GM19397 (cell line): ENCODE measurements around the gene PLD2.

Experiments
- ATAC-seq: cut with Tn5 transposase; IDR thresholded peaks from one replicate; pipeline ENCODE4 v1.9.1; 2021; ENCODE audit warnings: mild to moderate bottlenecking, moderate library complexity; ENCODE audit not compliant: unreplicated experiment

Gene PLD2

GRCh38 chr17:4806777-4807604 lies at the start of gene PLD2:
Gene PLD2 (plus strand): TSS chr17:4807152. CDS start chr17:4807773, 621 bp downstream.
- ATAC-seq, result peak; percentile 87

DNA sequence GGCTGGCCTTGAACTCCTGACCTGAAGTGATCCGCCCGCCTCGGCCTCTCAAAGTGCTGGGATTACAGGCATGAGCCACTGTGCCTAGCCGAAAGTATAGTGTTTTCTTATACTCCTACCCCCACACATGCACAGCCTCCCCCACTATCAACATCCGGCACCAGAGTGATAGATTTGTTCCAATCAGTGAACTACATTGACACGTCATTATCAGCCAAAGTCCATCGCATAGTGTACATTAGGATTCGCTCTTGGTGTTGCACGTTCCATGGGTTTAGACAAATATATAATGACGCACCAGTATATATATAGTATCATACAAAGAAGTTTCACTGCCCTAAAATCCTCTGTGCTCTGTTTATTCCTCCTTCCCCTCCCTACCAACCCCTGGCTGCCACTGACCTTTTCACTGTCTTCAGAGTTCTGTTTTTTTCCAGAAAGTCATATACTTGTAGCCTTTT lies 47.1 kb upstream of the PLD2 start:
- no peak for ATAC-seq

DNA sequence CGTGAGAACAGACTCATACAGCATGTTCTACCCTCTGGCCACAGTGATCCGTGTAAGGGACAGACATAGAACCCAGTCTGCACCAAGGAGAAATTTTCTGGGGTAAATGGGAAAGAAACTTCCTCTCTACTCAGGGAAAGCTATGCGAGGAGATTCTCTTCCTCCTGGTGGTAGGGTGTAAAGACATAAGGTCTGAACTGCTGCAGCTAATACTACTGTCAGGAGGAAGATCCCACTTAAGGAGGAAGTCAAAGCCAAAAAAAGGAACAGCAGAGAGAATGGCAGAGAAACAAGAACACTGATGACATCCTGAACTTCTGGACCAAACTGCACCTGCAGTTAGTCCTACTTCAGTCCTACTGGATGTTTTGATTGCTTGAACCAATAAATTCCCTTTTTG lies 42.4 kb upstream of the PLD2 start:
- ATAC-seq, result no peak

DNA sequence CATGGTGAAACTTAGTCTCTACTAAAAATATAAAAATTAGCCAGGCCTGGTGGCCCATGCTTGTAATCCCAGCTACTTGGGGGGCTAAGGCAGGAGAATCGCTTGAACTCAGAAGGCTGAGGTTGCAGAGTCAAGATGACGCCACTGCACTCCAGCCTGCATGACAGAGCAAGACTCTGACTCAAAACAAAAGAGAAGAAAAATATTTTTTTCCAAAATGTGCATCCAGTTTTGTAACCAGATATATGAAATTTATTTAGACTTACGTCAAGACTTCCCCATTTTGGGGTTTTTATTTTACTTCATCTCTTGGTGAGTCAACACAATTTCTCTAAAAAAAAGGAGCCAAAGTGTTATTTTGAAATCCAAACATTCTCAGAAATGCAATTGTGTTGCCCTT lies 40.8 kb upstream of the PLD2 start:
- no peak for ATAC-seq

- ATAC-seq, result no peak
These were observed 40.2 kb upstream of the PLD2 start for GRCh38 chr17:4766723-4767122.

GRCh38 chr17:4768298-4768697 lies 38.7 kb upstream of the PLD2 start:
- ATAC-seq, result no peak

- ATAC-seq, result no peak
These were observed 37.3 kb upstream of the PLD2 start for GRCh38 chr17:4769628-4770027.

- no peak for ATAC-seq
These were observed 35.3 kb upstream of the PLD2 start, which contains the start of gene TM4SF5 for GRCh38 chr17:4771519-4772234. Gene TM4SF5 (plus strand): TSS chr17:4771886. CDS start chr17:4771923, 37 bp downstream.

- ATAC-seq, result no peak
These were observed 34.7 kb upstream of the PLD2 start for GRCh38 chr17:4772235-4772613.

GRCh38 chr17:4777969-4778760 lies 28.8 kb upstream of the PLD2 start:
- ATAC-seq, result no peak

- ATAC-seq, result no peak
These were observed 26.5 kb upstream of the PLD2 start for GRCh38 chr17:4780325-4780955.

DNA sequence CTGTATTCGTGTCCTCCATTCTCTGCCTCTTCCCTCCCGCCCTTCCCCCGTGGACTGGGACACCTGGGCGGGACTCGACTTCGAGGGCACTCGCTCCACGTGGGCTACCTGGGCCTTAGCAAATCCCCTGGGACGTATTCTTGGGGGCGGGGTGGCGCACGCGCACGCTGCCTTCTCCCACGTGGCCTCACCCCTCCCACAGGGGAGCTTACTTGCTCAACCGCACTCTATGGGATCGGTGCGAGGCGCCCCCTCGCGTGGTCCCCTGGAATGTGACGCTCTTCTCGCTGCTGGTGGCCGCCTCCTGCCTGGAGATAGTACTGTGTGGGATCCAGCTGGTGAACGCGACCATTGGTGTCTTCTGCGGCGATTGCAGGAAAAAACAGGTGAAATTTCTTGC lies 24.3 kb upstream of the PLD2 start:
- no peak for ATAC-seq

DNA sequence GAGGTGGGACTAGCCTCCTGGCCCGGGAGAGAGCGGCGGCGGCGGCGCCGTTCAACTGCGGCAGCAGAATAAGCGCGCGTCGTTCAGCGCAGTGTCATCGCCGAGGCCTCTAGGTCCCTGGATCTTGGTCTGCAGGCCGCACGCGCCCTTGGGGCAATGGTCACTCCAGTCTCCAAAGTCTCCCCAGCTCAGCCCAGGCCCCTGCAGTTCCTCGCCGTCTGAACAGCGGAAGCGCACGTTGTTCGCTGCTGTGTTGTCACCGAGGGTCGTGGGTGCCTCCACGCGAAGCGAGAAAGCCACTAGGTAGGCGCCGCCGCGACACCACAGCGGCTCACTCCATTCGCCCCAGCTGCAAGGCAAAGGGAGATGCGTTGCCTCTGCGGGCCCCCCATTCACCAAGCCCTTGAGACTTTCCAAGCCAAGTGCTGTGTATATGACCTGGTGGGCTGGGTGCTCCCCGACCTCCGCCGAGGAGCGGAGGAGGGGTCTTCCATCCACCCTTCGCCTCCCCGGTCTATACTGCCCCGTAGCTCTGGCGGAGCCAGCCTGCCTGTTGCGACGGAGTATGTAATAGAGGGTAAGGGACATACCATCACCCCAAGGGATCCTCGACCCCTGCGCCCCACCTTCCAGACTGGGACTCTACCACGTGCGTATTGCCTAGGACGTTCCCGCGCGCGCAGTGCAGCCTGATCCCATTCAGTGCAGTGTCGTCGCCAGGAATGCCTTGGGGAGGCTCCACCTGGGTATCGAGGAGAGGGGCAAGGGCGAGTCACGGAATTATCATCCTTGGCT lies 21.4 kb upstream of the PLD2 start:
- ATAC-seq, result no peak

- no peak for ATAC-seq
These were observed 20.8 kb upstream of the PLD2 start, which contains the start of gene VMO1 for GRCh38 chr17:4786106-4786511. Gene VMO1 (minus strand): TSS chr17:4786364. CDS start chr17:4786352, 12 bp downstream.

DNA sequence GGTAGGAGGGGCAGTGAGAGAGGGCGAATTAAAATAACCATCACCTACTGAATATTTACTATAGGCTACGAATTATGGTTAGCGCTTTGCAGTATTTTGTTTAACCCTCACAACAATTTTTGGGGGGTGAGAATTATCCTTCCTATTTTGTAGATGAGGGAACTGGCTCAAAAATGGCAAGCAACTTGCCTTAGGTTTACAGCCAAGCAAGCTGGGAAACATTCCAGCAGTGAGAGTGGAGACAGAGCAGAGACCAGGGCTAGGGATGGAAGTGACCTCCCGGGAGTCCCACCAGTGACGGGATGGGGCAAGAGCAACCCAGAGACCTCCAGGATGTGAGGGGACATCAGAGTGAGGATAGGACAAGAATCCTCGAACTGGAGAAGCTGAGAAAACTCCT lies 20.4 kb upstream of the PLD2 start:
- no peak for ATAC-seq

DNA sequence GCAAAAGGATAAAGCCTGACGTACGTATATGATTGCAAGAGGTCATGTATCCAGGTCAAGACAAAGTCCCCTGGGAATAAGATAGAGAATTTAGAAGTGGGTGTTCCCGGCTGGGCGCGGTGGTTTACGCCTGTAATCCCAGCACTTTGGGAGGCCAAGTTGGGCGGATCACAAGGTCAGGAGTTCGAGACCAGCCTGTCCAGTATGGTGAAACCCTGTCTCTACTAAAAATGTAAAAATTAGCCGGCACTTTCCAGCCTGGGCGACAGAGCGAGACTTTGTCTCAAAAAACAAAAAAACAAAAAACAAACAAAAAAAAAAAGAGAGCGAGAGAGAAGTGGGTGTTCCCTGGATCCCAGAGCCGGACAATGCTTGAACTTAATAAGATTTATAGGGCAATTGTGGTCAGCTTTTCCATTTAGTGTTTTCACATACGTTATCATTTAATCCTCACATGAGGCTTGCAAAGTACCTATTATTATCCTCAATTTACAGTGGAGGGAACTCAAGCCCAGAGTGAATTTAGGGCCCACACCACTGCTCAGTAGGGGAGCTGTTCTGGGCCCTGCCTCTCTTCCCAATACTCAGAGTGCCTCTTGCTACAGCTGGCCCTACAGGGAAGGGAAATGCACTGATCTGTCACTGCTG lies 18.7 kb upstream of the PLD2 start:
- no peak for ATAC-seq

DNA sequence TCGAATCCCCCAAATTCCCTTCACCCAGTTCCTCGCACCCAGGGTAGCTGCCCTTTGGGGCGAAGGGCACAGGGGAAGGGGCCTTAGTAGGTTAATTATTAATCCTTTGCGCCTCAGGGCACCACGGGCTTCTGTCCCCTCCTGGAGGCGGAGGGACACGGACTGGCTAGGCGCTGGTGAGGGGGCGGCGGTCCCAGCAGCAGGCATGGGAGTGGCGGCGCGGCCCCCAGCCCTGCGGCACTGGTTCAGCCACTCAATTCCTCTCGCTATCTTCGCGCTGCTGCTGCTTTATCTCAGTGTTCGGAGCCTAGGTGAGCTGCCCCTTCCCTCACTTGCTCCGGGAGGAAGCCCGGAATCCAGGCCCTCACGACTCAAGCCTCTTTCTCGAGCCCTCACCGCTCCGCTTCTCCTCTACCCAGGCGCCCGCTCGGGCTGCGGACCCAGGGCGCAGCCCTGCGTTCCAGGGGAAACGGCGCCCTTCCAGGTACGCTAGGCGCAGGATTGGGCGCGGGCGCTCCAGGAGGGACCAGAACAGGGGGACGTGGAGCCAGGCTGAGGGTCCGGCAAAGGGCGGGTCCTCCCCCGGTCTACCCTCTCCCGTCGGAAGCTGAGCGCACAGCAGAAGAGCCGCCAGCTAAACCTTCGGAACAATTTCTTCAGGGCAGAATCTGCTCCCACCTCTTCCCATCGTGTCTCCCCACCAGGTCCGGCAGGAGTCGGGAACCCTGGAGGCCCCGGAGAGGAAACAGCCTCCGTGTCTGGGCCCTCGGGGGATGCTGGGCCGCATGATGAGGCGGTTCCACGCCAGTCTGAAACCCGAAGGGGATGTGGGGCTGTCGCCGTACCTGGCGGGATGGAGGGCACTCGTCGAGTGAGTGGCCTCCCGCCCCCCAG lies 17.9 kb upstream of the PLD2 start, which contains the start of gene GLTPD2:
GLTPD2 (plus strand) TSS at position 158 of the 894 bp plus-strand sequence; CDS start at position 206, 48 bp downstream.
- ATAC-seq, result no peak

- ATAC-seq, result no peak
These were observed 17.3 kb upstream of the PLD2 start for GRCh38 chr17:4789701-4789950.
